Sigmoid colon (tissue), 4 donors: ENCODE results near the gene ATG101.

Experiments
- EP300 ChIP-seq, 4 donors: sonication (generic); formaldehyde crosslinking; IDR thresholded peaks; one replicate each; pipeline ENCODE4 v1.6.1; 2017; ENCODE audit warnings: antibody characterized with exemption in 4 of 4
- POLR2A ChIP-seq, 2 donors: fragments of 450-650 bp; IDR thresholded peaks; one replicate each; pipeline ENCODE4 v1.6.1; 2016; ENCODE audit warnings: antibody characterized with exemption in 2 of 2, mild to moderate bottlenecking in 2 of 2, moderate library complexity in 2 of 2
- POLR2AphosphoS5 ChIP-seq, 4 donors: sonication (generic); formaldehyde crosslinking; IDR thresholded peaks; one replicate each; pipeline ENCODE4 v1.6.1; 2017; ENCODE audit warnings: antibody characterized with exemption in 4 of 4
- TF ChIP-seq, protein P1 (sequence below), 4 experiments: fragments of 450-650 bp in 3 of 4; fragments of 200-600 bp in 1 of 4; IDR thresholded peaks; one replicate each; pipeline ENCODE4 v1.5.1; 2016 to 2019; ENCODE audit warnings: antibody characterized with exemption in 4 of 4, mild to moderate bottlenecking in 3 of 4, moderate library complexity in 2 of 4

GRCh38 chr12:52120951-52121823 lies 51.4 kb downstream of the ATG101 start:
- TF ChIP-seq, protein P1, sequence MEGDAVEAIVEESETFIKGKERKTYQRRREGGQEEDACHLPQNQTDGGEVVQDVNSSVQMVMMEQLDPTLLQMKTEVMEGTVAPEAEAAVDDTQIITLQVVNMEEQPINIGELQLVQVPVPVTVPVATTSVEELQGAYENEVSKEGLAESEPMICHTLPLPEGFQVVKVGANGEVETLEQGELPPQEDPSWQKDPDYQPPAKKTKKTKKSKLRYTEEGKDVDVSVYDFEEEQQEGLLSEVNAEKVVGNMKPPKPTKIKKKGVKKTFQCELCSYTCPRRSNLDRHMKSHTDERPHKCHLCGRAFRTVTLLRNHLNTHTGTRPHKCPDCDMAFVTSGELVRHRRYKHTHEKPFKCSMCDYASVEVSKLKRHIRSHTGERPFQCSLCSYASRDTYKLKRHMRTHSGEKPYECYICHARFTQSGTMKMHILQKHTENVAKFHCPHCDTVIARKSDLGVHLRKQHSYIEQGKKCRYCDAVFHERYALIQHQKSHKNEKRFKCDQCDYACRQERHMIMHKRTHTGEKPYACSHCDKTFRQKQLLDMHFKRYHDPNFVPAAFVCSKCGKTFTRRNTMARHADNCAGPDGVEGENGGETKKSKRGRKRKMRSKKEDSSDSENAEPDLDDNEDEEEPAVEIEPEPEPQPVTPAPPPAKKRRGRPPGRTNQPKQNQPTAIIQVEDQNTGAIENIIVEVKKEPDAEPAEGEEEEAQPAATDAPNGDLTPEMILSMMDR (IDR thresholded peaks at IDR 0.05) = no peak
- TF ChIP-seq POLR2AphosphoS5 (IDR thresholded peaks at IDR 0.05) (no peak), EP300 (IDR thresholded peaks at IDR 0.05) (no peak), POLR2A (IDR thresholded peaks at IDR 0.05) (no peak)
